ENCODE data around the gene DDI1.

DDI1 gene

GRCh38 chr11:104073950-104074705 lies 37.7 kb downstream of the DDI1 start:
- no peak for DNase-seq (ENCODE audit: low spot score)
- no peak for TF ChIP-seq CTCF (IDR thresholded peaks at IDR 0.05; ENCODE audit: borderline replicate concordance, control extremely low read depth, extremely low read depth, insufficient read depth, missing control alignments)
- in situ Hi-C loops (cut with MboI; ENCODE audit: low sequenced_read_pairs, unreplicated experiment): no loop called here

- TF ChIP-seq CTCF (IDR thresholded peaks at IDR 0.05; ENCODE audit: borderline replicate concordance, control extremely low read depth, extremely low read depth, insufficient read depth, missing control alignments): no peak
- in situ Hi-C loops (cut with MboI; ENCODE audit: low sequenced_read_pairs, unreplicated experiment): no loop called here
- DNase-seq (ENCODE audit: low spot score): no peak
These were observed 38.7 kb downstream of the DDI1 start for GRCh38 chr11:104075091-104075490.

GRCh38 chr11:104075706-104076105 lies 39.3 kb downstream of the DDI1 start:
- DNase-seq (ENCODE audit: low spot score): no peak
- no peak for TF ChIP-seq CTCF (IDR thresholded peaks at IDR 0.05; ENCODE audit: borderline replicate concordance, control extremely low read depth, extremely low read depth, insufficient read depth, missing control alignments)
- in situ Hi-C loops (cut with MboI; ENCODE audit: low sequenced_read_pairs, unreplicated experiment): no loop called here

- no peak for TF ChIP-seq CTCF (IDR thresholded peaks at IDR 0.05; ENCODE audit: borderline replicate concordance, control extremely low read depth, extremely low read depth, insufficient read depth, missing control alignments)
- in situ Hi-C loops (cut with MboI; ENCODE audit: low sequenced_read_pairs, unreplicated experiment): no loop called here
These were observed 40.0 kb downstream of the DDI1 start for GRCh38 chr11:104076455-104076854.

GRCh38 chr11:104078245-104078644 lies 41.8 kb downstream of the DDI1 start:
- DNase-seq (ENCODE audit: low spot score): no peak
- TF ChIP-seq CTCF (IDR thresholded peaks at IDR 0.05; ENCODE audit: borderline replicate concordance, control extremely low read depth, extremely low read depth, insufficient read depth, missing control alignments): no peak
- in situ Hi-C loops (cut with MboI; ENCODE audit: low sequenced_read_pairs, unreplicated experiment): no loop called here

More at GRCh38 chr11:104076455-104076854, 40.0 kb downstream of the DDI1 start:
- DNase-seq (ENCODE audit: low spot score): no peak

GRCh38 chr11:104078995-104079394 lies 42.6 kb downstream of the DDI1 start:
- DNase-seq (ENCODE audit: low spot score): no peak
- no peak for TF ChIP-seq CTCF (IDR thresholded peaks at IDR 0.05; ENCODE audit: borderline replicate concordance, control extremely low read depth, extremely low read depth, insufficient read depth, missing control alignments)
- in situ Hi-C loops (cut with MboI; ENCODE audit: low sequenced_read_pairs, unreplicated experiment): no loop called here

All from GM13976 (cell line).